Measurements from ENCODE around the gene C2orf15.
A peak's percentile ranks its signal among the peaks of the same experiment; 100 is the strongest.

Gene C2orf15

DNA sequence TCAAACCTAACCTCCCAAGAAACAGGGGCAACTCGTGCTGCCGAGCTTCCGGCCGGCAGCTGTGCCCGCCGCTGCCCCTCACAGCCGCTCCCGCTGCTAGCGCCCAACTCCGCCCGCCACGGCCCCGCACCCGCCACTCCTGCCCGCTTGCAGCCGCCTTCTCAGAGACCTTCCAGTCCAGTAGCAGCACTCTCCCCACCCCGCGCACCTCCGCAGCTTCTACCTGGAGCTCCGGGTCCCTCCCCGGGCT lies 722 bp upstream of the C2orf15 start:
- H3K27me3 ChIP-seq (ENCODE audit: control insufficient read depth in 3 of 3, insufficient read depth in 3 of 3, low read depth in 1 of 3, low read length in 3 of 3) = no peaks in the 10 kb centered on the region
- H3K14ac ChIP-seq (ENCODE audit: low read length) = no peak overlapping the region
- H3K36me3 ChIP-seq (replicated peaks in 1 of 2; ENCODE audit: control insufficient read depth in 2 of 2, insufficient read depth in 2 of 2, low read length in 2 of 2) = no peaks in the 10 kb centered on the region
- H3K23ac ChIP-seq (ENCODE audit: low read depth, low read length, poor library complexity) = peak overlapping the region; percentile 83
- peak overlapping the region; percentile 86 for H3K9ac ChIP-seq (ENCODE audit: low read depth, low read length, poor library complexity)
- no peak overlapping the region for H2BK15ac ChIP-seq (ENCODE audit: low read length)
- H2BK120ac ChIP-seq (ENCODE audit: low read depth, low read length) = peak overlapping the region; percentile 61
- H4K8ac ChIP-seq (ENCODE audit: low read depth, low read length) = no peak overlapping the region
- H2AFZ ChIP-seq (ENCODE audit: low read length) = peak overlapping the region; percentile 100
- H2BK5ac ChIP-seq (ENCODE audit: low read length) = peak overlapping the region; percentile 66
- H3K79me1 ChIP-seq (ENCODE audit: low read depth, low read length) = no peaks in the 10 kb centered on the region
- H3K4me2 ChIP-seq (ENCODE audit: insufficient read depth, low read length, poor library complexity, severe bottlenecking) = peak overlapping the region; percentile 83
- peak overlapping the region; percentile 90 for H3K18ac ChIP-seq (ENCODE audit: low read length)
- WGBS, 2 donors (ENCODE audit: extremely low coverage in 2 of 2, insufficient read length in 2 of 2, insufficient replicate concordance in 1 of 2) = no CpG with 5 or more reads among the region's 21 CpGs
- H2BK12ac ChIP-seq (ENCODE audit: low read length) = peak overlapping the region; percentile 10
- no peak overlapping the region for H4K91ac ChIP-seq (ENCODE audit: low read depth, low read length, poor library complexity)
- no peak overlapping the region for H2AK5ac ChIP-seq (ENCODE audit: low read depth, low read length)
- peak overlapping the region; percentile 53 for H3K27ac ChIP-seq (replicated peaks; ENCODE audit: low read length)
- DNase-seq (ENCODE audit: low spot score) = no peak
- peak overlapping the region; percentile 96 for H3K4me3 ChIP-seq (ENCODE audit: low read length in 2 of 2)
- no peak overlapping the region for H3K4ac ChIP-seq (ENCODE audit: low read length)
- H3K9me3 ChIP-seq (replicated peaks in 1 of 2; ENCODE audit: control insufficient read depth in 2 of 2, insufficient read depth in 1 of 2, low read depth in 1 of 2, low read length in 2 of 2) = no peaks in the 10 kb centered on the region
- peaks cover 0 to 2% of the 10 kb centered on the region in 2 donors for H3K4me1 ChIP-seq (ENCODE audit: control insufficient read depth in 2 of 2, insufficient read depth in 1 of 2, low read depth in 1 of 2, low read length in 2 of 2)

DNA sequence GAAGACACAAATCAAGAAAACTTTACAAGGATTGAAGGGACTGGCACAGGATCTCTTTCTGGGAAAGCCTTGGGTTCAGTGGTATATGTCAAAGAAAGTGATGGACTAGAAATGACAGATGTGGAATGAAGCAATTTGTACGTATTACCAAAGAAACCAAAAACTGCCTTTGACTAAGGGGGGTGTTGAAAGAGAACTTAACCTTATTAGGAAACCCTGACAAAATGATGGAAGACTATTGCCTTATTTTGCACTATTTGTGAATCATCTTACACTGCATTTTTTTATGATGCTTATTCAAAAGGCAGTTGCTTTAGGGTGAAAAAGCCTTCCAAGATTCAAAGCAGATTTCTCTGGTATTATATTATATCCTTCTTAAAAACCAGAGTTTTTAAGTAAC lies 9.2 kb downstream of the C2orf15 start:
- peaks cover 2 to 7% of the 10 kb centered on the region in 2 donors for H3K4me1 ChIP-seq (ENCODE audit: control insufficient read depth in 2 of 2, insufficient read depth in 1 of 2, low read depth in 1 of 2, low read length in 2 of 2)
- H3K4me2 ChIP-seq (ENCODE audit: insufficient read depth, low read length, poor library complexity, severe bottlenecking) = no peak overlapping the region
- no peak overlapping the region for H2AFZ ChIP-seq (ENCODE audit: low read length)
- H3K4ac ChIP-seq (ENCODE audit: low read length) = no peak overlapping the region
- H3K79me1 ChIP-seq (ENCODE audit: low read depth, low read length) = no peaks in the 10 kb centered on the region
- no peak overlapping the region for H2BK12ac ChIP-seq (ENCODE audit: low read length)
- no peaks in the 10 kb centered on the region for H3K27me3 ChIP-seq (ENCODE audit: control insufficient read depth in 3 of 3, insufficient read depth in 3 of 3, low read depth in 1 of 3, low read length in 3 of 3)
- peaks cover 0 to 1% of the 10 kb centered on the region in 2 donors for H3K9me3 ChIP-seq (replicated peaks in 1 of 2; ENCODE audit: control insufficient read depth in 2 of 2, insufficient read depth in 1 of 2, low read depth in 1 of 2, low read length in 2 of 2)
- no peak overlapping the region for H3K9ac ChIP-seq (ENCODE audit: low read depth, low read length, poor library complexity)
- no peak overlapping the region for H2AK5ac ChIP-seq (ENCODE audit: low read depth, low read length)
- no peak overlapping the region for H2BK5ac ChIP-seq (ENCODE audit: low read length)
- H2BK120ac ChIP-seq (ENCODE audit: low read depth, low read length) = no peak overlapping the region
- DNase-seq (ENCODE audit: low spot score) = no peak
- no peak overlapping the region for H3K23ac ChIP-seq (ENCODE audit: low read depth, low read length, poor library complexity)
- H3K4me3 ChIP-seq (ENCODE audit: low read length in 2 of 2) = no peak overlapping the region
- no peak overlapping the region for H3K14ac ChIP-seq (ENCODE audit: low read length)
- H4K91ac ChIP-seq (ENCODE audit: low read depth, low read length, poor library complexity) = no peak overlapping the region
- H2BK15ac ChIP-seq (ENCODE audit: low read length) = no peak overlapping the region
- no CpG with 5 or more reads among the region's 1 CpG for WGBS, 2 donors (ENCODE audit: extremely low coverage in 2 of 2, insufficient read length in 2 of 2, insufficient replicate concordance in 1 of 2)
- no peak overlapping the region for H4K8ac ChIP-seq (ENCODE audit: low read depth, low read length)
- no peak overlapping the region for H3K27ac ChIP-seq (replicated peaks; ENCODE audit: low read length)
- no peaks in the 10 kb centered on the region for H3K36me3 ChIP-seq (replicated peaks in 1 of 2; ENCODE audit: control insufficient read depth in 2 of 2, insufficient read depth in 2 of 2, low read length in 2 of 2)
- no peak overlapping the region for H3K18ac ChIP-seq (ENCODE audit: low read length)

DNA sequence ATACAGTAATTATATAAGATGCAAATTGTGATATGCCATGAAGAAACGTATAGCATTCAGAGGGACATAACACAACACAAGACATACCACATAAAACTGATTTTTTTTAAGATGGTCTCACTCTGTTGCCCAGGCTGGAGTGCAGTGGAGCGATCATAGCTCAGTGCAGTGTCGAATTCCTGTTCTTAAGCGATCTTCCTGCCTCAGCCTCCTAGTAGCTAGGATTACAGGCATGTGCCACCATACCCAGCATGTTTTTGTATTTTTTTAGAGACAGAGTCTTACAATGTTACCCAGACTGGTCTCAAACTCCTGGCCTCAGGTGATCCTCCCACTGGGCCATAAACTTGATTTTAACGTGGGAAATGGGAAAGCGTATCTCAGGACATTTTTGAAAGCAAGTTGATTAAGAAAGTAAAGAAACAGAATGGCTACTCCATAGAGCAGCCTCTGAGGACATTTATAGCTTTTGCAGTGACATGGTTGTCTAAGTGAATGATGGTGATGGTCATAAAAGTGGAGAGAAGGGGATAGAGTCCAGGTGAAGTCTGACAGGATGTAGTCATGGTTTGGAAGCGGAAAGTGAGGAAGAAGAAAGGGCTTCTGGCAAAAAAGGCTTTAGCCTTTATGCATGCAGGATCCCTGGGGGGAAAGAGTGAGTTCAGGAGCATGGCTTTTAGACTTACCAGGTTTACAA lies 10.8 kb downstream of the C2orf15 start:
- Histone ChIP-seq H3K9ac (ENCODE audit: low read depth, low read length, poor library complexity) (no peak overlapping the region), H3K14ac (ENCODE audit: low read length) (no peak overlapping the region), H2AK5ac (ENCODE audit: low read depth, low read length) (no peak overlapping the region), H4K8ac (ENCODE audit: low read depth, low read length) (no peak overlapping the region), H3K9me3 (replicated peaks in 1 of 2; ENCODE audit: control insufficient read depth in 2 of 2, insufficient read depth in 1 of 2, low read depth in 1 of 2, low read length in 2 of 2) (peaks cover 0 to 1% of the 10 kb centered on the region in 2 donors), H3K23ac (ENCODE audit: low read depth, low read length, poor library complexity) (no peak overlapping the region), H3K36me3 (replicated peaks in 1 of 2; ENCODE audit: control insufficient read depth in 2 of 2, insufficient read depth in 2 of 2, low read length in 2 of 2) (peaks cover 0 to 10% of the 10 kb centered on the region in 2 donors), H3K27ac (replicated peaks; ENCODE audit: low read length) (no peak overlapping the region), H3K4ac (ENCODE audit: low read length) (no peak overlapping the region), H3K4me2 (ENCODE audit: insufficient read depth, low read length, poor library complexity, severe bottlenecking) (no peak overlapping the region), H3K4me3 (ENCODE audit: low read length in 2 of 2) (no peak overlapping the region), H2BK5ac (ENCODE audit: low read length) (no peak overlapping the region), H3K4me1 (ENCODE audit: control insufficient read depth in 2 of 2, insufficient read depth in 1 of 2, low read depth in 1 of 2, low read length in 2 of 2) (peaks cover 2 to 10% of the 10 kb centered on the region in 2 donors), H2BK120ac (ENCODE audit: low read depth, low read length) (no peak overlapping the region), H3K79me1 (ENCODE audit: low read depth, low read length) (no peaks in the 10 kb centered on the region), H2BK12ac (ENCODE audit: low read length) (no peak overlapping the region), H3K18ac (ENCODE audit: low read length) (no peak overlapping the region), H2AFZ (ENCODE audit: low read length) (no peak overlapping the region), H4K91ac (ENCODE audit: low read depth, low read length, poor library complexity) (no peak overlapping the region), H3K27me3 (ENCODE audit: control insufficient read depth in 3 of 3, insufficient read depth in 3 of 3, low read depth in 1 of 3, low read length in 3 of 3) (no peaks in the 10 kb centered on the region), H2BK15ac (ENCODE audit: low read length) (no peak overlapping the region)
- no peak for DNase-seq (ENCODE audit: low spot score)
- no CpG with 5 or more reads among the region's 7 CpGs for WGBS, 2 donors (ENCODE audit: extremely low coverage in 2 of 2, insufficient read length in 2 of 2, insufficient replicate concordance in 1 of 2)

DNA sequence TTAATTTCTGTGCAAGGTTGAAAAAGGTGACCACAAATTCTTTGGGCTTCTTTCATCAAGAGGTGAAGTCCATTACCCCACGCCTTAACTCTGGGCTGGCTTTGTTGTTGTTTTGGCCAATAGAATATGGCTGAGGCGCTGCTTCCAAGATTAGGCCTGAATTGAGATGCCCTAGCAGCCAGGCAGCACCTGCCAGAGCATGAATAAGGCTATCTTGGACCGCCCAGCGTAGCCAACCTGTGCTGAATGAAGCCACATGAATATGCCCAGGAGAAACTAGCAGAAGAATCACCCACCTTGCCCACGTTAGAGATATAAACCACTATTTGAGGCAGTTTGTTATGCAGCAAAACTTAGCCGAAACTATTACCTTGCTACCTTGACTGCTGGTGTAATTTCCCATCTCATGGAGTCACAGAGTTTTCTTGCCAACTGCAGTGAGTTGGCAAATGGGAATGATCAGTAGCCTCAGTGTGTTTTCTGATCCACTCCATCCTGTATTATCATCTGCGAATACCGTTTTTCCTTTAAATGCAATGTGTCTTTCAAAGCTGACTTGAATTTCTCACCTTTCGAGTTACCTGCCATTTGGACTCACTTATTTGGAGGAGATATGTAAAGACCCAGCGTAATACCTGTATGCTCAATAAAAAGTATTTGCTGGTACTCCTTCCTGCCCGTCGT lies 12.6 kb downstream of the C2orf15 start:
- Histone ChIP-seq H3K14ac (ENCODE audit: low read length) (no peak overlapping the region), H4K91ac (ENCODE audit: low read depth, low read length, poor library complexity) (no peak overlapping the region), H3K4ac (ENCODE audit: low read length) (no peak overlapping the region), H4K8ac (ENCODE audit: low read depth, low read length) (no peak overlapping the region), H2AFZ (ENCODE audit: low read length) (peak overlapping the region; percentile 96), H3K4me1 (ENCODE audit: control insufficient read depth in 2 of 2, insufficient read depth in 1 of 2, low read depth in 1 of 2, low read length in 2 of 2) (peaks cover 2 to 10% of the 10 kb centered on the region in 2 donors), H2BK5ac (ENCODE audit: low read length) (no peak overlapping the region), H3K4me3 (ENCODE audit: low read length in 2 of 2) (peak overlapping the region; percentile 81 to 84), H3K27me3 (ENCODE audit: control insufficient read depth in 3 of 3, insufficient read depth in 3 of 3, low read depth in 1 of 3, low read length in 3 of 3) (no peaks in the 10 kb centered on the region), H3K9ac (ENCODE audit: low read depth, low read length, poor library complexity) (no peak overlapping the region), H3K9me3 (replicated peaks in 1 of 2; ENCODE audit: control insufficient read depth in 2 of 2, insufficient read depth in 1 of 2, low read depth in 1 of 2, low read length in 2 of 2) (peaks cover 0 to 1% of the 10 kb centered on the region in 2 donors), H3K79me1 (ENCODE audit: low read depth, low read length) (no peaks in the 10 kb centered on the region), H2BK12ac (ENCODE audit: low read length) (no peak overlapping the region), H2AK5ac (ENCODE audit: low read depth, low read length) (no peak overlapping the region), H3K4me2 (ENCODE audit: insufficient read depth, low read length, poor library complexity, severe bottlenecking) (peak overlapping the region; percentile 69), H3K27ac (replicated peaks; ENCODE audit: low read length) (no peak overlapping the region), H3K18ac (ENCODE audit: low read length) (no peak overlapping the region), H3K36me3 (replicated peaks in 1 of 2; ENCODE audit: control insufficient read depth in 2 of 2, insufficient read depth in 2 of 2, low read length in 2 of 2) (peaks cover 0 to 22% of the 10 kb centered on the region in 2 donors), H3K23ac (ENCODE audit: low read depth, low read length, poor library complexity) (no peak overlapping the region), H2BK120ac (ENCODE audit: low read depth, low read length) (no peak overlapping the region), H2BK15ac (ENCODE audit: low read length) (no peak overlapping the region)
- WGBS, 2 donors (ENCODE audit: extremely low coverage in 2 of 2, insufficient read length in 2 of 2, insufficient replicate concordance in 1 of 2) = no CpG with 5 or more reads among the region's 12 CpGs
- no peak for DNase-seq (ENCODE audit: low spot score)

Data from neuronal stem cell (in vitro differentiated cells).